SU-DHL-6 (cell line): ENCODE data around the gene SPDYE3.

Source experiments
- CTCF ChIP-seq: fragments of 200-600 bp; sonication (generic); IDR thresholded peaks from one replicate; pipeline ENCODE4 v1.5.1; 2017; ENCODE audit warnings: antibody characterized with exemption, mild to moderate bottlenecking, low read length, moderate library complexity; ENCODE audit not compliant: insufficient read depth, poor library complexity, severe bottlenecking
- EZH2phosphoT487 ChIP-seq: fragments of 200-600 bp; sonication (generic), shearing (Covaris generic); conservative IDR thresholded peaks from 2 replicates; pipeline ENCODE4 v1.6.1; 2018; ENCODE audit warnings: mild to moderate bottlenecking, antibody characterized with exemption, low read length, moderate library complexity, mixed read lengths

- TF ChIP-seq CTCF (no peak), EZH2phosphoT487 (no peak)
Observed at GRCh38 chr7:100371561-100372171, 64.2 kb downstream of the SPDYE3 start.
